Esophagus muscularis mucosa (tissue), 4 donors: Measurements from ENCODE around the gene TRAPPC14.

Experiments used
- CTCF ChIP-seq, 3 experiments: fragments of 200-600 bp in 2 of 3; fragments of 450-650 bp in 1 of 3; sonication (generic) in 2 of 3; IDR thresholded peaks; one replicate each; pipeline ENCODE4 v1.5.1; 2017 to 2019; ENCODE audit warnings: antibody characterized with exemption in 3 of 3, mild to moderate bottlenecking in 2 of 3, moderate library complexity in 1 of 3
- EP300 ChIP-seq: sonication (generic); formaldehyde crosslinking; IDR thresholded peaks from one replicate; pipeline ENCODE4 v1.6.1; 2017; ENCODE audit warnings: antibody characterized with exemption
- POLR2A ChIP-seq: fragments of 450-650 bp; IDR thresholded peaks from one replicate; pipeline ENCODE4 v1.6.1; 2017; ENCODE audit warnings: antibody characterized with exemption, moderate library complexity, mild to moderate bottlenecking, low read depth
- POLR2AphosphoS5 ChIP-seq, 2 donors: sonication (generic); formaldehyde crosslinking; IDR thresholded peaks; one replicate each; pipeline ENCODE4 v1.6.1; 2017; ENCODE audit warnings: antibody characterized with exemption in 2 of 2

GRCh38 chr7:100130608-100131453 is 27.7 kb downstream of the TRAPPC14 start:
- peak; percentile 81 to 92 (median 92) for TF ChIP-seq CTCF (IDR thresholded peaks at IDR 0.05)
- no peak for TF ChIP-seq EP300
- peak in 1 of 2 donors; percentile 18 for TF ChIP-seq POLR2AphosphoS5 (IDR thresholded peaks at IDR 0.05)
- TF ChIP-seq POLR2A: no peak
